SU-DHL-6 (cell line): ENCODE results near the gene NFIX.

Experiments used
- CTCF ChIP-seq: fragments of 200-600 bp; sonication (generic); IDR thresholded peaks from one replicate; pipeline ENCODE4 v1.5.1; 2017; ENCODE audit warnings: antibody characterized with exemption, mild to moderate bottlenecking, low read length, moderate library complexity; ENCODE audit not compliant: insufficient read depth, poor library complexity, severe bottlenecking
- EZH2phosphoT487 ChIP-seq: fragments of 200-600 bp; sonication (generic), shearing (Covaris generic); conservative IDR thresholded peaks from 2 replicates; pipeline ENCODE4 v1.6.1; 2018; ENCODE audit warnings: mild to moderate bottlenecking, antibody characterized with exemption, low read length, moderate library complexity, mixed read lengths

GRCh38 chr19:13003081-13003480 is 7.8 kb downstream of the NFIX start:
- TF ChIP-seq CTCF = no peak
- TF ChIP-seq EZH2phosphoT487 = no peak
